Progenitor cell of endocrine pancreas (in vitro differentiated cells): Measurements from ENCODE around the gene ITGB8. TPM values are rescaled to one million over a fixed set of nuclear protein-coding genes. Genes with fewer than 3 reads are reported as not detected.

Source experiments
- DNase-seq: peaks from one replicate; pipeline ENCODE4 v3.0.0; 2021; ENCODE audit warnings: low spot score; ENCODE audit not compliant: unreplicated experiment
- H3K27ac Mint-ChIP-seq: 2 replicates; pipeline ENCODE4 v1.8.0; 2021; ENCODE audit warnings: mild to moderate bottlenecking, moderate library complexity, mixed read lengths
- H3K27me3 Mint-ChIP-seq: 2 replicates; pipeline ENCODE4 v1.8.0; 2021; ENCODE audit warnings: mixed read lengths
- H3K36me3 Mint-ChIP-seq: 2 replicates; pipeline ENCODE4 v1.8.0; 2022; ENCODE audit warnings: mixed read lengths; ENCODE audit not compliant: insufficient read depth
- H3K4me1 Mint-ChIP-seq: 2 replicates; pipeline ENCODE4 v1.8.0; 2021; ENCODE audit warnings: low read depth, mixed read lengths
- H3K4me3 Mint-ChIP-seq: 2 replicates; pipeline ENCODE4 v1.8.0; 2021; ENCODE audit warnings: low read depth, mild to moderate bottlenecking, moderate library complexity, mixed read lengths
- H3K9me3 Mint-ChIP-seq: 2 replicates; pipeline ENCODE4 v1.8.0; 2021; ENCODE audit warnings: low read depth, mixed read lengths
- total RNA-seq: library from RNA; stranded (reverse); gene quantifications from 2 replicates; pipeline ENCODE4 v1.2.1, GENCODE V29; 2021
- TF ChIP-seq, protein P1 (sequence below): fragments of 200-600 bp; sonication (generic); IDR thresholded peaks from one replicate; pipeline ENCODE4 v1.5.0; 2021; ENCODE audit warnings: antibody characterized with exemption, mild to moderate bottlenecking; ENCODE audit not compliant: unreplicated experiment

Gene ITGB8
- total RNA-seq, 1 donor from 2014 or later: 37.2 TPM

DNA sequence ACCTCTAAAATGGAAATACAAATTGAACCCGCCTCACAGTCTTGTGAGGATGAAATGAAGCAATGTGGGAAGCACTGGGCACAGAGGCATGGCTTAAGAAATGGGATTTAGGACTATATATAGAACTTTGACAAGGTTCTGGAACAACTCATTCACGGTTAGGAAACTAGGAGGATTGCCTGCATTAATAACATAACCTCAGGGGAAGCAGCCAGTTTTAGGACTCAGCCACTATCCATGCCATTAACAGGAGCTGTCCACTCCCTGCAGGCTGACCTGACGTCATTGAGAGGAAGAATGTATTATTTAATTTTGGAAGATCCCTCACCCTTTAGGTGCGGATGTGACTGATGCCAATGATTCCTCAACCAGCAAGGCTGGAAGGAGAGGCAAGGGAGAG is 34.8 kb downstream of the ITGB8 start:
- Mint-ChIP-seq H3K4me3 (no peak overlapping the region), H3K9me3 (no peaks in the 10 kb centered on the region), H3K4me1 (no peaks in the 10 kb centered on the region), H3K36me3 (peaks cover 28% of the 10 kb centered on the region), H3K27ac (no peak overlapping the region), H3K27me3 (no peaks in the 10 kb centered on the region)
- DNase-seq: no peak
- TF ChIP-seq, protein P1, sequence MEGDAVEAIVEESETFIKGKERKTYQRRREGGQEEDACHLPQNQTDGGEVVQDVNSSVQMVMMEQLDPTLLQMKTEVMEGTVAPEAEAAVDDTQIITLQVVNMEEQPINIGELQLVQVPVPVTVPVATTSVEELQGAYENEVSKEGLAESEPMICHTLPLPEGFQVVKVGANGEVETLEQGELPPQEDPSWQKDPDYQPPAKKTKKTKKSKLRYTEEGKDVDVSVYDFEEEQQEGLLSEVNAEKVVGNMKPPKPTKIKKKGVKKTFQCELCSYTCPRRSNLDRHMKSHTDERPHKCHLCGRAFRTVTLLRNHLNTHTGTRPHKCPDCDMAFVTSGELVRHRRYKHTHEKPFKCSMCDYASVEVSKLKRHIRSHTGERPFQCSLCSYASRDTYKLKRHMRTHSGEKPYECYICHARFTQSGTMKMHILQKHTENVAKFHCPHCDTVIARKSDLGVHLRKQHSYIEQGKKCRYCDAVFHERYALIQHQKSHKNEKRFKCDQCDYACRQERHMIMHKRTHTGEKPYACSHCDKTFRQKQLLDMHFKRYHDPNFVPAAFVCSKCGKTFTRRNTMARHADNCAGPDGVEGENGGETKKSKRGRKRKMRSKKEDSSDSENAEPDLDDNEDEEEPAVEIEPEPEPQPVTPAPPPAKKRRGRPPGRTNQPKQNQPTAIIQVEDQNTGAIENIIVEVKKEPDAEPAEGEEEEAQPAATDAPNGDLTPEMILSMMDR: no peak

DNA sequence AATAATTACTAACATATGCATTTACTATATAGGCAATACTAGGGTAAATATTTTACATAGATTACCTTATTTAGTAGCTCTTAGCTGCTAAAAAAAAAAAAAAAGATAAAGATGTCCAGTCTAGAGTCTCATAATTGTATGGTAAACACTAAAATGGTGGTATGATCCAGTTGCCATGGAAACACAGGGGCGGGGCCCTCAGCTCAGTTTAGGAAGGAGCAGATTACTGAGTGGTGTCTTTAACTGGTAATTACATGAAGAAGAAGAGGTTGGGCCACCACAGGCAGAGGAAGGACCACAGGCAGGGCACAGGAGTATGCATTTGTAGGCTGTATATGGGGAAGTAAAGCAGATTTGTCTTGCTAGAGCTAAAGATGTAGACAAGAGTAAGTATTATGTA is 43.7 kb downstream of the ITGB8 start:
- Mint-ChIP-seq H3K4me1 (no peaks in the 10 kb centered on the region), H3K9me3 (no peaks in the 10 kb centered on the region), H3K36me3 (peaks cover 13% of the 10 kb centered on the region), H3K27ac (no peak overlapping the region), H3K27me3 (no peaks in the 10 kb centered on the region), H3K4me3 (no peak overlapping the region)
- no peak for DNase-seq
- TF ChIP-seq, protein P1: no peak

DNA sequence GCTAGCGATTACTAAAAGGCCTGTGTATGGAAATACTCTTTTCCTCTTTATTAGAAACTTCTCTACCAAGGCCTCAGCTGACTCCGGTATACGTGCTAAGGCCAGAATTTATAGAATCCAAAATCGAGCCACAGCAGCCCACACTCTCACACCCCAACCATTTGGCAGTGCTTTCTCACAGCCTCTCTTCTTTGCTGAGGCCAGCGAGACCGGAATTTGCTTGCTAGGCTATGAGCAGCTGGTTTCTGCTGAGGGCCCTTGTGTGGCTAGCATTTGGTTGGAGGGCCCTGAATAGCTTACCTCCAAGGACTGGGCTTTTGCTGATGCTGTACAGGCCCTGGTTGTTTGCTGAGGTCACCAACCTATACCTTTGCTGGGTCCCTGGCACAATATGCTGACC is 46.1 kb downstream of the ITGB8 start:
- peaks cover 6% of the 10 kb centered on the region for H3K9me3 Mint-ChIP-seq
- H3K36me3 Mint-ChIP-seq: peaks cover 34% of the 10 kb centered on the region
- no peak overlapping the region for H3K4me3 Mint-ChIP-seq
- H3K27me3 Mint-ChIP-seq: no peaks in the 10 kb centered on the region
- DNase-seq: no peak
- H3K4me1 Mint-ChIP-seq: no peaks in the 10 kb centered on the region
- no peak overlapping the region for H3K27ac Mint-ChIP-seq
- TF ChIP-seq, protein P1: no peak

DNA sequence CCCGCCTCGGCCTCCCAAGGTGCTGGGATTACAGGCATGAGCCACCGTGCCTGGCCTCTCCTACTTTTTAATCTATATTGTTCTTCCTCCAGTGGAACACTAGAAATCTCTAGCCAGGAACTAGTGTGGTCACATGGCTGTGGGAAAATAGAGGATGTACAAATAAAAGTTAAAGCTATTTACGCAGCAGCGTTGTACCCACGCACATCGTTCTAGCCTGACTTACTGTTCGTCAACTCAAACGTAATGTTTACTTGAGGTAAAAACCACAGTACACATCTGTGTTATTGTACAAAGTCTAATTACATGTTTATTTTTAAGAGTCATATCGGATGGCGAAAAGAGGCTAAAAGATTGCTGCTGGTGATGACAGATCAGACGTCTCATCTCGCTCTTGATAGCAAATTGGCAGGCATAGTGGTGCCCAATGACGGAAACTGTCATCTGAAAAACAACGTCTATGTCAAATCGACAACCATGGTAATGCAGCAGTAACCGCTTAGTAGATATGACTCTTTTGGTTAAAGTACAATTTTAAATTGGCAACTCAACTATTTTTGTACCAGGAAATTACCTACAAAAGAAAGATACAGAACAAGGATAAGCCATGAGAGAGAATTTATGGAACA is 50.8 kb downstream of the ITGB8 start:
- Mint-ChIP-seq H3K9me3 (peaks cover 6% of the 10 kb centered on the region), H3K4me3 (no peak overlapping the region), H3K4me1 (peaks cover under 1% of the 10 kb centered on the region), H3K27ac (no peak overlapping the region), H3K36me3 (peaks cover 49% of the 10 kb centered on the region), H3K27me3 (no peaks in the 10 kb centered on the region)
- TF ChIP-seq, protein P1: no peak
- DNase-seq: no peak

DNA sequence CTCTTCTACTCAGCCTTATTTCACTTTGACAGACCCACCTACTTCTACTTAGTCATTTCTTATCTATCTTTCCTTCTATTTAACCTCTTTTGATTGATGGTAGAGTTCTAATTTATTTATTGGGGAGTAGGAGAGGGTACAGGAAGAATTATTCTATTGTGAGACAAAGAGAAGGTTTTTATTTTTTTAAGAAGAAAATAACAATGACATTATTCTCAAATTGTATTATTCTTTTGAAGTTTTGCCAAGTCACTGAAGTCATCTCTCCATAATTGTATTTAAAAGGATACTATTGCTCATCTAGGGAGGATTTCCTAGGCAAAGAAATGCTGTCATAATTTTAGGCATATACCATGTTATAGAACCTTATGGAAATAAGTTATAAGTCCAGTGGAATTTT is 52.7 kb downstream of the ITGB8 start:
- TF ChIP-seq, protein P1: no peak
- Mint-ChIP-seq H3K4me3 (no peak overlapping the region), H3K4me1 (peaks cover 15% of the 10 kb centered on the region), H3K27me3 (no peaks in the 10 kb centered on the region), H3K36me3 (peaks cover 47% of the 10 kb centered on the region), H3K9me3 (peaks cover 6% of the 10 kb centered on the region), H3K27ac (no peak overlapping the region)
- no peak for DNase-seq
